ENCODE results near the gene SORCS3. TPM values are rescaled to one million over a fixed set of nuclear protein-coding genes. Genes with fewer than 3 reads are reported as not detected.

The SORCS3 gene
- total RNA-seq, 1 experiment from 2014 or later: not detected

DNA sequence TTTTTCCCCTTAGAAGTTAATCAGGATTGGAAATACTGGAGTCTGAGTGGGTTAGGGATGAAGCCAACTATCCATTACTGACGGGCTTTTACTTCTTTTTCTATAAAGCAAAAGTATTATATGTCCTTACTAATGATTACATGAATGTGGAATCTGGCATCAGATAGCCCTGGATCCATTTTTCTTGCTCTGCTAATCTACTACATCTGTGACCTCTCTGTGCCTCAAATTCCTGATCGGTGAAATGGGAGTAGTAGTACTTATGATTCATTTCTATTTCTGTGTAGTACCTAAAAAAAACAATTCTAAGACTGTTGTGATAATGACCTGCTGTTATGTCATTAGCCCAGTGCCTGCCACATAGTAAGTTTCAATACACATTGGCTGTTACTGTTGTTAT is 621.6 kb downstream of the SORCS3 start:
- no peak for TF ChIP-seq EZH2 (IDR thresholded peaks at IDR 0.05; ENCODE audit: low read depth)
- TF ChIP-seq, protein P1, sequence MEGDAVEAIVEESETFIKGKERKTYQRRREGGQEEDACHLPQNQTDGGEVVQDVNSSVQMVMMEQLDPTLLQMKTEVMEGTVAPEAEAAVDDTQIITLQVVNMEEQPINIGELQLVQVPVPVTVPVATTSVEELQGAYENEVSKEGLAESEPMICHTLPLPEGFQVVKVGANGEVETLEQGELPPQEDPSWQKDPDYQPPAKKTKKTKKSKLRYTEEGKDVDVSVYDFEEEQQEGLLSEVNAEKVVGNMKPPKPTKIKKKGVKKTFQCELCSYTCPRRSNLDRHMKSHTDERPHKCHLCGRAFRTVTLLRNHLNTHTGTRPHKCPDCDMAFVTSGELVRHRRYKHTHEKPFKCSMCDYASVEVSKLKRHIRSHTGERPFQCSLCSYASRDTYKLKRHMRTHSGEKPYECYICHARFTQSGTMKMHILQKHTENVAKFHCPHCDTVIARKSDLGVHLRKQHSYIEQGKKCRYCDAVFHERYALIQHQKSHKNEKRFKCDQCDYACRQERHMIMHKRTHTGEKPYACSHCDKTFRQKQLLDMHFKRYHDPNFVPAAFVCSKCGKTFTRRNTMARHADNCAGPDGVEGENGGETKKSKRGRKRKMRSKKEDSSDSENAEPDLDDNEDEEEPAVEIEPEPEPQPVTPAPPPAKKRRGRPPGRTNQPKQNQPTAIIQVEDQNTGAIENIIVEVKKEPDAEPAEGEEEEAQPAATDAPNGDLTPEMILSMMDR (conservative IDR thresholded peaks at IDR 0.05): no peak
- Histone ChIP-seq H3K79me2 (ENCODE audit: low read depth) (no peaks in the 10 kb centered on the region), H4K20me1 (ENCODE audit: insufficient read depth) (no peaks in the 10 kb centered on the region), H3K36me3 (ENCODE audit: low read depth) (no peaks in the 10 kb centered on the region), H3K9me2 (ENCODE audit: insufficient read depth) (no peaks in the 10 kb centered on the region), H3K9me3 (ENCODE audit: insufficient read depth, low read depth) (no peaks in the 10 kb centered on the region), H3K4me1 (replicated peaks; ENCODE audit: insufficient read depth) (no peaks in the 10 kb centered on the region), H3K27me3 (ENCODE audit: insufficient read depth, low read depth) (no peaks in the 10 kb centered on the region), H3K4me3 (no peak overlapping the region), H3F3A (ENCODE audit: insufficient read depth, low read depth) (no peaks in the 10 kb centered on the region), H2AFZ (no peak overlapping the region), H3K4me2 (no peak overlapping the region), H3K27ac (no peak overlapping the region)
- POLR2A ChIA-PET (ENCODE audit: unreplicated experiment): no interaction called here
- no peak for DNase-seq
- intact Hi-C loops (cut with micrococcal nuclease; ENCODE audit: unreplicated experiment): no loop called here
- CTCF ChIA-PET: no interaction called here
- BruUV-seq (replicated peaks): no TSS peak

DNA sequence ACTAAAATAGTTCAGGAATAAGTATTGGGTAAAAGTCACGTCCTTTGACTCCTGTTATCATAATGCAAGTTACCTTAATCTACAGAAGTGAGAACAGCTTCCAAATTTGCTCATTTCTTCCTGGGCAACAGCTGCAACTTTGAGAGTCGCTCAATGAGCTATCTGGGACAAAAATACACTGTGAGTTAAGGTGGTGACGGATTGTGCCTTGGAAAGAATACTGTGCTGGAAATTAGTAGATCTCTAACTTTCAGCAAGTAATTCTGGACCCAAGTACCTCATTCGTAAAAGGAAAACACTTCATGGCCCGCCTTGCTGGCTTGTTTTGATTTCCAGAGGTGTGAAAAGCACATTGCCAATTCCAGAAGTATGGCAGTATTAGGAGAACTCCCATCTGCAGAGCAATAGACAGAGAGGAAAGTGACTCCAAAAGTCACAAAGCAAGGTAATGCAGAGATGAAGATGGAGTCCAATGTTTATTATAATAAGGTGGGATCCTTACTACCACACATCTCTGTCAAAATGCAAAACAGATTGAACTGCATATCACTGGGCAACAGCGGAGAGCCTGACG is 626.0 kb downstream of the SORCS3 start:
- BruUV-seq (replicated peaks): no TSS peak

DNA sequence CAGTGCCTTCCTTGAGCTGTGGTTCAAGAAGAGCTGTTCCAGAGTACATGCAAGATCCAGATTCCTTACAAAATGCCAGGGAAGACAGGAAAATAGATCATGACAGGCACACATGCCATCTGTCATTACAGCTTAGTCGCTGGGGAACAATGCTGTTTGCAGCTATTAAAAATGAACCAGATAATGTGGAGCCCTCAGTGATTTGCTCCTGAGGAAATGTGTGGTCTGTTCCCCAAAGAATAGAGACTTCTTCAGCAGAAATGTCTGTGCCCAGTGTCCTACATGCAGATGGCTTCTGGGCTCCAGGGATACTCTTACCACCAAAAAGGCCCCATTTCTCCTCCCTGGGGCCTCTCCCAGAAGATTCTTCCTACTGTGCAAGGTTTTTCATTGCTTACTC is 627.9 kb downstream of the SORCS3 start:
- Histone ChIP-seq H3K9me2 (ENCODE audit: insufficient read depth) (no peaks in the 10 kb centered on the region), H4K20me1 (ENCODE audit: insufficient read depth) (no peaks in the 10 kb centered on the region), H3K4me1 (replicated peaks; ENCODE audit: insufficient read depth) (no peaks in the 10 kb centered on the region), H3K4me3 (no peak overlapping the region), H3K27me3 (ENCODE audit: insufficient read depth, low read depth) (no peaks in the 10 kb centered on the region), H3K36me3 (ENCODE audit: low read depth) (no peaks in the 10 kb centered on the region), H3F3A (ENCODE audit: insufficient read depth, low read depth) (no peaks in the 10 kb centered on the region), H3K4me2 (no peak overlapping the region), H3K27ac (no peak overlapping the region), H3K79me2 (ENCODE audit: low read depth) (no peaks in the 10 kb centered on the region), H2AFZ (no peak overlapping the region), H3K9me3 (ENCODE audit: insufficient read depth, low read depth) (no peaks in the 10 kb centered on the region)
- no peak for DNase-seq
- BruUV-seq (replicated peaks): no TSS peak
- POLR2A ChIA-PET (ENCODE audit: unreplicated experiment): no interaction called here
- CTCF ChIA-PET: no interaction called here
- intact Hi-C loops (cut with micrococcal nuclease; ENCODE audit: unreplicated experiment): no loop called here
- TF ChIP-seq, protein P1 (conservative IDR thresholded peaks at IDR 0.05): no peak
- TF ChIP-seq EZH2 (IDR thresholded peaks at IDR 0.05; ENCODE audit: low read depth): no peak

More for the DNA sequence above, 626.0 kb downstream of the SORCS3 start:
- Histone ChIP-seq H3K4me3 (no peak overlapping the region), H3K79me2 (ENCODE audit: low read depth) (no peaks in the 10 kb centered on the region), H4K20me1 (ENCODE audit: insufficient read depth) (no peaks in the 10 kb centered on the region), H3K9me2 (ENCODE audit: insufficient read depth) (no peaks in the 10 kb centered on the region), H2AFZ (no peak overlapping the region), H3K27ac (no peak overlapping the region), H3F3A (ENCODE audit: insufficient read depth, low read depth) (no peaks in the 10 kb centered on the region), H3K4me1 (replicated peaks; ENCODE audit: insufficient read depth) (no peaks in the 10 kb centered on the region), H3K4me2 (no peak overlapping the region), H3K36me3 (ENCODE audit: low read depth) (no peaks in the 10 kb centered on the region), H3K9me3 (ENCODE audit: insufficient read depth, low read depth) (no peaks in the 10 kb centered on the region), H3K27me3 (ENCODE audit: insufficient read depth, low read depth) (no peaks in the 10 kb centered on the region)
- TF ChIP-seq, protein P1 (conservative IDR thresholded peaks at IDR 0.05): no peak
- TF ChIP-seq EZH2 (IDR thresholded peaks at IDR 0.05; ENCODE audit: low read depth): no peak
- CTCF ChIA-PET: no interaction called here
- POLR2A ChIA-PET (ENCODE audit: unreplicated experiment): no interaction called here
- DNase-seq: no peak
- intact Hi-C loops (cut with micrococcal nuclease; ENCODE audit: unreplicated experiment): no loop called here
